Activated CD8-positive, alpha-beta memory T cell treated with anti-CD3 and anti-CD28 coated beads, Interleukin-2, amount 50 U/mL, for 48 hours (primary cell): Measurements from ENCODE around the gene BAIAP2.
A peak's percentile ranks its signal among the peaks of the same experiment; 100 is the strongest.
"Not testable (repeated sequence)": the region's sequence is repeated elsewhere in the genome, so short reads cannot be mapped to it uniquely, and the experiment has no call there.

Source experiments
- DNase-seq: peaks from one replicate; pipeline ENCODE4 v3.0.0-alpha.2; 2020

BAIAP2 gene

DNA sequence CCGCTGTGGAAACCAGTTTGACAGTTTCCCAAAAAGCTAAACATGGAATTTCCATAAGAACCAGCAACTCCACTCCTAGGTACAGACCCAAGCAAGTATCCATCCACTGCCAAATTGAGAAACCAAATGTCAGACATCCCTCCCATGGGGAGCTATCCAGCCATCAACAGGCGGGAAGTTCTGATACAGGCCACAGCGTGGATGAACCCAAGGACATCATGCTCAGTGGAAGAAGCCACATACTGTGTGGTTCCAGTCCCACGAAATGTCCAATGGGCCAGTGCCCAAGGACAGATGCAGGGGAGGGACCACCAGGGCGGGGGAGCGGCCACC is 12.6 kb upstream of the BAIAP2 start:
- no peak for DNase-seq

DNA sequence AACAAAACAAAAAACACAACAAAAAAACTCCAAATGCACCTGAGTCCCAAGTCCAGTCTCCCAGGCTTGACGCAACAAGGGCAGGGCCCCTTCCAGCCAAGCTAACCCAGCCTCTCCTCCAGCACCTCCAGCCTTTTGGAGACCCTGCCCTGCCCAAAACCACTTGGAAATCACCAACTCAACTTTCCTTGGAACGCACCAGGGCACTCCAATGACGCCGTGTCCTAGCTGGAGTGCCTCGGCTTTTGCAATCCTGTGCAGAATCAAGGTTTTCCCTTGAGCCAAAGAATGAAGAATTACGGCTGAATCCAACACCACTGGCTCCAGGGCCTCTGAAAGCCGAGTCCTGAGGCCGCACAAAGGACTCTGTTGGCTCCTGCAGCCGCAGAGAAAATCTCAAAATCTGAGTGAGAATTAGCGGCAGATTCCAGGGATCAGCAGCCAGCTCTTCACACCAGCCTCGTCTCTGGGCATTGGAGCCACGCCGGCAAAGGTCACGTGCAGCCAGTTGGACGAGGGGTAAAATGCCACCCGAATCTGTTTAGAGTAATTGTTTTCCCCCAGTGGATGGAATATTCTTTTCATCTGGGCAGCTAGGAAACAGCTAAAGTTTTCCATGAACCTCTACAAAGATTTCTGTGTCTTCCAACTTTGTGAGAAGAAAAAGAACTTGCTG is 9.7 kb upstream of the BAIAP2 start:
- no peak for DNase-seq

DNA sequence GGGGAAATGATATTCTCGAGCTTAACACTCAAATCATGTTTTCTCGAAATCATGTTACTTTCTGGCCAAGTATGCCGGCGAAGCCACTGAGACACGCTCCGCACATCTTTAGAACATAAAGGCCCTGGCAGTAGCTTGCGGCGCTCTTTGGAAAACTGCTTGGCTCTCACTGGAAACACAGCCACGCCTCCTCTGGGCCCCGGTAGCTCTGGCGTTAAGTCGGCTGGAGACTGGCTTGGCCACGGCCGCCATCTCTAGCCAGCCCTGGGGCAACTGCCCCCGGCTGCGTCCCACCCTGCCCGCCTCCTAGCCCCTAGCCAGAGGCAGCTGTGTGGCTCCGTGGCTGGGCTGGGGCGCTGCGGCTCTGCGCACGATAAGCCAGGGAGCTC is 9.2 kb upstream of the BAIAP2 start:
- no peak for DNase-seq

DNA sequence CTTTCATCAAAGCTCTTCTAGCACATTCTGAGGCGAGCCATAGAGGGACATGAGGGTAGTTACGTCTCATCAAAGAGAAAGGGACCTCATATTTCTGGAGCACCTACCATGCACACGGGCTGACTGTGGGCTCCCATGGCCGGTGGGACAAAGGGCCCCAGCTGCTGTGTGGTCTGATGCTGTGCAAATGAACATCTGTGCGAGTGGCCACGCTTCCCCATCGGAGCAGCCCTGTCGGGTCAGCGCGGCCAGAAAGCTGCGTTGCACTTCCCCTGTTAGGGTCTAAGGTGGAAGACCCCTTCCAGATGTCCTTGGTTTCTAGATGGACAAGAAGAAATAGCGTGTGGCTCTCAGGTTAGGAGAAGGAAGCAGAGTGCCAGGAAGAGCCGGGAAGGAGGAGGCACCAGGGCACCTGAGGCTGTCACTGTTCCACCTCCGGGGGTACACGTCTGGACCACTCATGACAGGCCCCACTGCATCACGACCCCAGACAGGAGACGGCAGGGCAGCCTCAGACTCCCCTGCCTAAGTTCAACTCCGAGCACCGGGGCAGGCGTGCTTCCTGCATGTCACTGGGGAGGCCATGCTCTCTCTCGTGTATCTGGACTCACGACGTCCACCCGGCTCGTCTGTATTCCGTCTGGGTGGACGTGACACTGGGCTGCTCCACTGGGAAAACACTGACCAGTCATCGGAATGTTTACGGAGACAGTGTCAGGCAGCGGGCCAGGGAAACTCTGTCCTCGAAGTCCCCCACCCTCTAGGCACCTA is 8.5 kb upstream of the BAIAP2 start:
- no peak for DNase-seq

DNA sequence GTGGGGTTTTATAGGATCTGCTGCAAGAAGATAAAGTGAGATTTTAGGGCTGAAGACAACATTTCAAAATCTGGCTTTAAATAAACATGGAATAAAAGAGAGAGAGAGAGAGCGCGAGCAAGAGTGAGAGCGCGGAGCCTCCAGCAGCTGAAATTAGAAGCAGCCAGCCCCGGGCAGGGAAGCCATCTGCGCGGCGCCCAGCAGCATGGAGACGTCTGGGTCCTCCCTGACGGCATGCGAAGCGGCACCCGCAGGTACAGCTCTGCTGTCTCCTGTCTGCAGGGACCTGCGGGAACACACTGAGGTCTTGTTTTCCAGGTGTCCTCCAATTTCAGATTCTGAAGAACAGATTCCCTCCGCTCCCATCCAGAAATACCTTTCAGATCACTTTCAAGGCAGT is 7.9 kb upstream of the BAIAP2 start:
- no peak for DNase-seq

DNA sequence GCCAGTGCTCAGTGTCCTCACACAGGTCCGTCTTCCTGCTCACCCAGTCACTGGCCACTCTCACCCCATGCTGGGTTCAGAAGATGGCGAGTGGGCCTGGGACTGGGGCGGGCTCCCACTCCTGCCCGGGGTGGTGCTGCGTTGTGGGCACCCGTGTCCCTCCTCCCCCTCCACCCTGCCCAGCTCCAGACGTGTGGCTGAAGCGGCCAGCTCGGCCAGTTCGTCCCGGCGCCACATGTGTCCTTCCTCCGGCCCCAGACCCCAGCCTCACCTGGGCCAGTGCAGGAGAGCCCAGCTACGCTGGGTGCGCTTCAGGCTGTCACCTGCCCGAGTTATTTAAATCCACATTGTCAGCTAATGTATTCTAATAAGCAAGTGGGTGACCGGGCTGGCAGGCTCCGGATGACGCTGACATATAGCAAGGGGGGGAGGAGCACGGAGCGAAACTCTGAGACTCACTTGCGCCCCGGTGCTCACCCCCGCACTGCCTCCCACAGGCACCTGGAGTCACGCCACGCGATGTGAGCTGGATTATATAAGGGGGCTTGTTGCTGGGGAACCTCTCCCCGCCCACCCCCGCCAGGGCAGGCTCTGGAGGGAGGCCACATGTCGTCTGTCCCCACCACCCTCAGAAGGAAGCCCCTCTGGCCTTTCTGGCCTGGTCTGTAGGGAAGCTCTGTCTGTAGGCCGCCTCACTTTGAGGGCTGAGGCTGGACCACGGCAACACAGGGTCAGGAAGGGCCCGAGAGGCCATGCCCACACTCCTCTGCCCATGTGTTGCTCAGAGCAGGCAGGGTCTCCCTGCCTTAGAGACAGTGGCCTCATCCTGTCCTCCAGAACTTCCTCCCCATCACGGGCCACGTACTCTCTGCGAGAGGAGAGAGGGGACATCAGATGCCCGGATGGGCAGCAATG is 7.1 kb upstream of the BAIAP2 start:
- no peak for DNase-seq

DNA sequence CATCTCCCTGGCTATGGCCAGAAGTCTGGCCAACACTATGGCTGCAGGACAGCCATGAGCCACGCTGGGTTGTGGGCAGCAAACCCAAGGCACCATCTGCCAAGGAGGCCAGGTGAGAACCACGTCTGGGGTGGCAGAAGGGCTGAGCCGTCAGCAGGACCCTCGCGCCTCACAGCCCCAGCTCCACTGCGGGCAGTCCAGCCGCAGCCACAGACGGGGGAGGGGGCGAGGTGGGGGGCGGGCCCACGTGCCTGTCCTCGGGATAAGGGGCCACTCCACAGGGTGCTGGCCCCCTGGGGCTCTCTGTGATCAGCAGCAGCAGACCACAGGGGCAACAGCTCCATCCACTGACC is 6.5 kb upstream of the BAIAP2 start:
- no peak for DNase-seq

DNA sequence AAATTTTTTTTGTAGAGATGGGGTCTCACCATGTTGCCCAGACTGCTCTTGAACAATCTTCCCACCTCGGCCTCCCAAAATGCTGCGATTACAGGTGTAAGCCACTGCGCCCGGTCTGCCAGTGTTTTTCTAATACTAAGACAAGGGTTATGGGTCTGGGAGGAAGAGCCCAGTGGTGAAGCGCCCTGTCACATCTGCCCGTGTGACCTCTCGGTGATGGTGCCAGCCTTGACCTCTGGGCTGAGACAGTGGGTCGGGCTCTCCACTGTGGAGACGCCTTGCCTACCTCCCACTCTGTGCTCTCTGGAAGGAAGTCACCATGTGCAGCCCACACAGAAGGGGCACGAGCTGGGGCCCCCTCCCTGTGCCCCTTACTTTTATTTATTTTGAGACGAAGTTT is 5.1 kb upstream of the BAIAP2 start:
- DNase-seq, result no peak

DNA sequence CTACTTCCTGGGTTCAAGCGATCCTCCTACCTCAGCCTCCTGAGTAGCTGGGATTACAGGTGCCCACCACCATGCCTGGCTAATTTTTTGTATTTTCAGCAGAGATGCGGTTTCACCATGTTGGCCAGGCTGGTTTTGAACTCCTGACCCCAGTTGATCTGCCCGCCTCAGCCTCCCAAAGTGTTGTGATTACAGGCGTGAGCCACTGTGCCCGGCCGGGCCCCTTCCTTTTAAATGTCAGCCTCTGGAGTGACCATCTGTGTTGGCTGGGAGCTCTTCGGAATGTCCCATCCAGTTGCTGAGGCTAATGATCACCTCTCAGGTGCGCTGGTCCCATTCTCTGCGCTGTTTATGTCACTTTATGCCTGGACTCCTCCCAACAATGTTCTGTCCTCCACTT is 4.6 kb upstream of the BAIAP2 start:
- DNase-seq, result not testable (repeated sequence)

DNA sequence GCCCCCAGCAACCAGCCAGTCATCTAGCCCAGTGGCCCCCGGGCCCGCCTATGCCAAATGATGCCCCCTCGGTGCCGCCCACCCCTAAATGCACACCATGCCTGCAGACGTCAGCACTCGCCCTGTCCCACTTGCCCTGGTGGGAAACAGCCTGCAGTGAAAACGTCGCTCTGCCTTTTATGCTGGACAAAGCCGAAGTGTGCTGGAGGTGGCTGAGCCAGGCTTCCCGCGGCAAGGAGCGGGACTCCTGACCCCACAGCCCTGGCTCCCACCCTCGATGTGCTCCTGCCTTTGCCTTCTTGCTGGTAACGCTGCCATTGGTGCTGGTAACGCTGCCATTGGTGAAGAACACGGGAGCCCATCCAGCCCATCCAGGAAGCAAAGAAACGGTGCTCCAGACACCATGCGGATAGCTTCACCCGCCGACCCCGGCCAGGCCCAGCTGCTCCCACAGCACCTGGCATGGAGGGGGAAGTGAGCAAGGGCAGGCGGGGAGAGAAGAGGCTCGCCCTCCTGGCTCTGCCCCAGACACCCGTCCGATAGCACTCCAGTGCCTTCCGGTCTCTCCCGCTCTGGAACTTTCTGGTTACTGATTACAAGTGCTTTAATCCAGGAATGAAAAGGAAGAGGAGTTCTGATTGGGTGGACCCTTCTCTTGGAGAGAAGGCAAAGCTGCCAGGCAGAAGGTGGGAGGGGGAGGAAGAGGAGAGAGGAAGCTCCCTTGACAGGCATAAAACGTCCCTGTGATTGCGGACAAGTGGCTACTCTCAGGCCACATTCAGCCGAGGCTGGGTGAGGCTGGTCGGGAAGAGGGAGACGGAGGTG is 4.0 kb upstream of the BAIAP2 start:
- no peak for DNase-seq

DNA sequence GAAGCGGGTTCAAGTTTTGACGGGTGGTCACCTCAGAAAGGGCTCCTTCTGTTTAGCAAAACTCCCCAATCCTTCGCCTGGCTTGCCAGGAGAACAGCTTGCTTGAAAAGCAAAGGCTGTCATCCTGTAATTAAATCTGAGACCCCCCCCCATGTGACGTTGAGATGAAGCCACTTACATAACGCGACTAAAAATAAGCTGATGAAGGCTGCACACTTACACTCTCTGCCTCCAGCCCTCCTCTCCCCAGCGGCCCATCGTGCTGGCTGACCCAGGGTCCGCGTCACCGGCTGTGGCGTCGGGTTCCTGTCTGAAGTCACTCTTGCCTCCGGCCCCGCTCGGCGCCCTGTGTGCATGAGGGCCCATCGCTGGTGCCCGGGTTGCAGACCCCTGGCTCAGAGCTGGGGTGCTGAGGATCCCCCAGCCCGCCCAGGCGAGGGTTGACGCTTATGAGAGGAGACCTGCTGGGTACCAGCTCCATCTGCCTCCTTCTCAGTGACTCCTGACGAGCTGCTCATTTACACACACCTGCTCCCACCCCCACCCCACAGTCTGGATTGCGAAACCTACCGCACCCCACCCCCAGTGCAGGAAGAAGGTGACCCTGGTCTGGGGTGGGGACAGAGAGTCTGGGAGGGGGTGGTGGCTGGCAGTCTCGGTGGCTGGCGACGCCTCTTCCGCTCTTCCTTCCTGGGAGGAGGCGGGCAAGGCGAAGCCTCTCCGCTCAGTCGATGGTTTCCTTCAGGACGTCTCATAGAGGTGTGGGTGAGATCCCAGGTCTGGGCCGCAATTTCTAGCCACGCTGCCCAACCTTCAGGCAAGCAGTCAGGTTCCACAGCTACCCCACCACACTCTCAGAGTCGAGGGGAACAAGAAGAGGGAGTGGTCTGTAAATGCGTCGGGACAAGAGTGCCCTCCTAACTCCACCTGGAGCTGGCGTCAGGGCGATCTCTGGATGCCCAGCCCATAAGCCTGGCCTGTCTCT is 3.1 kb upstream of the BAIAP2 start:
- DNase-seq, result no peak

DNA sequence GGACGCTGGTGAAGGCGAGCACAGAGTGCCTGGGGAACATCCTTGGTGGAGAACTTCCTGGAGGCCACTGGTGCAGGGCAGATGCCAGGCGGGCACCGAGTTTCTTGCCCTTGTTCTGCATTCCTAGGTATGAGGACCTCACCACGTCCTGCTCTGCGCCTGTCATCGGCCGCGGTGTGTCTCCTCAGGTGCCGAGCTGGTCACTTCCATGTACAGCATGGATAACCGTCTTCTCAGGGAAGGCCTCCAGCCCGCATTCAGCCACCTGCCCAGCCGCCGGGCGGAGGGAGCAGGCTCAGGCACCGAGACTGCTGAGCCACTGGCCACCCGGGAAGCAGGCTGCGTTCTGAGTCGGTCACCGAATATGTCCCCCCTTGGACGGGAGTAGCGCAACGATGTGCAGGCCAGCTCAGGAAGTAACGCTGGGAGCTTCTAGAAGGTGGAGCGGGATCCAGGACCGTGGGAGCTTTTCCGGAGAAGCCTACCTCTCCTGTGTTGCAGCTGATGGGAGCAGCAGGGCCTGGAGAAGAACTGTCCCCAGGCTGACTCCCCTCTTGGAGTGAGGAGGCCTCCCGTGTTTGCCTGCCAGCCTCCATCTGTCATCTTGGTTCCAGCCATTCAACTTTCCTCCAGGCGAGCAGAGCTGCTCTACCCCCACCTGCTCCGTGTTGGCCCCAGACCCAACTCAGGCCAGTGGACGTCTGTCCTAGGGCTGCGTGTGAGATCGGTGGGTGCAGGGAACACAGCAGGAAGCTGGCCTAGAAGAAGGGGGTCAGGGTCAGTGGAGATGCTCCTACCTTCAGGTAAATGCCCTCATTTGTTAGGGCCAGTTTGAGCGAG is 2.1 kb upstream of the BAIAP2 start:
- DNase-seq, result no peak

DNA sequence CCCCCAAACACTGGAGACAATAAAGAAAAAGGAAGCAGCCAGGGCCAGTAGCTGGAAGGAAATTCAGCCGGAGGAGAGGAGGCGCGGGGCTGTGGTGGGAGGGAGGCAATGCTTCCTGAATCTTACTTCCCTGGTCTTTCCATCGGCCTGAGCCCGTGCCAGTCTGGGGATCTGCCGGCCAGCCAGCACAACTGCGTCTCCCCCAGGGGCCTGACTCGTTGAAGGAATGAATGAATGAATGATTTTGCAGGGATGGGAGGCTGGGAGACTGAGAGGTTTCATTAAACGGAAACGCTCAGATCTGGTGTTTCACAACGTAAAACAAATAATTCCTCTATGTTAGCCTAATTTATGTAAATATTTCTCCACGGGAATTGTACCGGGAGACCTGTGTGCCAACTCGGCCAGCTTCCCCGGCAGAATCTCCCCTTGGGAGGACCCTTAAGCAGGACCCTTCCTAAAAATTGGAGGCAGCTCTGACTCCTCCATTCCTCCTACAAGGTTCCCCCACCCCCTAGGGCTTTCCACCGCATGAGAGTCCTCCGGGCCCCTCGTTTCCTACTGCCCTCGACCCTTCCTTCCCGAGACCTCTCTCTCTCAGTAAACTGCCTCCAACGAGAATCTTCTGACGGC is 1.3 kb upstream of the BAIAP2 start:
- DNase-seq, result no peak

DNA sequence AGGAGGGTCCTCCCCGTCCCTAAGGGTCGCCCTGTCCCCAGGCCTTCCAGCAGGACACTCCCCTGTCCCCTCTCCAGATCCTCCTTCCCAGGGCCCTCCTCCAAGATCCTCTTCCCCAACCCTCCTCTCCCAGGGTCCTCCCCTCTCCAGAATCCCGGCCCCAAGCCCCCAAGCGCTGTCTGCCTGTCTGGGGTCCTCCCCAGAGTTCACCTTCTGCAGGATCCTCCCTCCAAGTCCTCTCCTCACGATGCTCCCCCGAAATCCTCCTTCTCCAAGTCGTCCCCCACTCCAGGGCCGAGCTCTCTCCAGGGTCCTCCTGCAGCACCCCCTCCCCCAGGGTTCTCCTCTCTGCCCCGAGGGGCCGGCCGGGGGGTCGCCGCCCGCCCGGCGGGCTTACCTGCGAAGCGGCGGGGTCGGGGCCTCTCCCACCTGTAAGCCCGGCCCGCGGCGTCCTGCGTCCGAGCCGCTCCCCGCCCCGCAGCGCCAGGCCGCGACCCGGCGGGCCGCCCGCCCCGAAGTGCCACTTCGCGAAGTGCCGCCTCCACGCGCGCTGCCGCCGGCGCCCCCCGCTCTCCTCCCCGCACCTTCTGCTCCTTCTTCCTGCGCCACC is 678 bp upstream of the BAIAP2 start:
- no peak for DNase-seq

DNA sequence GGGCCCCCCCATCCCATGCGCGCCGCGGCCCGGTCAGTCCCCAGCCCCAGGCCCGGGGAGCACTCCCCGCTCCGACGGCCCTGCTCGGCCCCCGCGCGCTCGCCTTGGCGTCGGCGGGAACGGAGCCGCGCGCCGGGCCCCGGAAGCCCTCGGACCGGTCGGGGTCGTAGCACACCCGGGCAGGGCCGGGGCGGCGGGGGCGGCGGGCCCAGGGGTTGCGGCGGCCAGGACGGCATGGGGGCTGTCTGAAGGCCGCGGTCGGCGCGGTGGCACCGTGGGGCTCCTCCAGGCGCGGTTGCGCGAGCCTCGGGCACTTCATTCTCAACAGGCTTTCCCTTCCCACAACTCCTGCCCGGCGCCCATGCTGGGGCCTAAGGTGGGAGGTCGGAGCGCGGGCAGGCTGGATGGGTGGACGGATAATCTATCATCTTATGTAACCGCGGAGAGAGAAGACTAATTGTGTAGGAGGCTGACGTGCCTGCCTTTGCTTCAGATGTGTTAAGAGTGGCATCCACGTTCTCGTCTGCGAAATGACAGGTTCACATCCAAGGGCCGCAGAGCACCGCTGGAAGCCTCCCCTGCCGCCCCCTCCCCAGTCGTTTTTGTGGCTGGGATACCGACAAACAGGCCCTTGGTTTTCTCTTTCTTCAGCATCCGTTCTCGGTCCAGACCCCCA is 708 bp downstream of the BAIAP2 start:
- DNase-seq, result peak; percentile 63

DNA sequence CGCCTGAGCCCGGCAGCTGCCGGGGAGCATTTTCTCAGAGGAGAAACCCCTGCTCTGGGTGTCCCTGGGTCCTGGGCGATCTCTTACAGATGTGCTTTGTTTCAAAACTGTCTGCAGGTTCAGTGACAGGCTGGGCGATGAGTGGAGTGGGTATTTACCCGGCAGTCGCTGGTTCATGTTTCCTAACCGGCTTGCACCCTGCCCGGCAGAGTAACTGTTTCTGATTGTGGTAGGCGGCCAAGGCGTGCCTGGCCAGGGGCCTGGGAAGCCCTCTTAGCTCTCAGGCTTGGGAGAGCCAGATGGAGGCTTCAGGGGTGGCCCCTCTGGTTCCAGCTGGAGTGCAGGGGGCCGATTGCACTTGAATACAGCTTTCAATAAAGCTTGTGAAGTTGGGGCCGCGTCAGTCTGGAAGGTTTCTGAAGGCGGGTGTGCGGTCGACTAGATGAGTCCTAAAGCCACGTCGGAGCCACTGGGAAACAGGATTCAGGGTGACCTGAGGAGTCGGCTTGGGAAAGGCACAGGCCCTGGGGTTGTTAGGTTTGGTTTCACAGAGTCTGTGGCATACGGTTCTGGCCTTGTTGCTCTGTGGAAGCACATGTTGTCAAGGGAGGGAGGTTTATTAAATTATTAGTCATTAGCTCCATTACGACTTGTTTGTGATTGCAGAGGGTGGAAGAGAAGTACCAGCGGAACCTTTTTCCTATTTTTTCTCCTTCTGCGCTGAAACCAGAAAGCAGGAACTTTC is 1.4 kb downstream of the BAIAP2 start:
- DNase-seq, result no peak

DNA sequence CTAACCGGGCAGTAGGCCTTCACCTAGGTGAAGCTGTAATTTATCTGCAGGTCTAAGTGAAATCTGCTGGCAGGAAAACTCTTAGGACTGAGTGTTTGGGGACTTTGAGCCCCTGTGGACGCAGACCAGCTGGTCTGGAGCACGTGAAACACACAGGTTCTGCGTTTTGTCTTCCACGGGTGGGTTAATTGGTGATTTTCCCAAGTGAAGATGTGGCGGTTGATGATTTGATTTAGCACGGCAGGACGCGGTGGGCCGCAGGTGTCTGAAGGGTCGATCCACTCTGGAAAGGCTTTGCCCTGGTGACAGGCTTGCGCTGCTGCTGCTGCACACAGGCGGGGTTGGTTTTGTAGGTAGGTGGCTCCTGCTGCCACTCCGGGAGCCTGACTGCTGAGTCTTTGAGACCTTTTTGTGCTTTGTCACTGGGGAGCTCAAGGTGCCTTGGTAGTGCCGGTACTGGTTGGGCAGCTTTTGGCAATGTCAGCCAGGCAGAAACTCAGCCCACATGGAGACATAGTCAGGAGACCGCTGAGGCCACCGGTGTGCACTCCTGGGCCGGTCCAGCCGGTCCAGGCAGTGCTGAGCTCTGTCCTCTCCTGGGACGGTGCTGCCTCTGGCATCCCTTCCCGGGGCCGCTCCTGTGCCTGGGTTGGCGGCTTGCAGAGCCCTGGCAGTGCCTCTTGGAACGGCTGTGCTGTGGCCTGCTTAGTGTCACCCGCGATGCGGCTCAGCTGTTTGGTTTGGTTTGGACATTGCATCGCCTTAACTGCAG is 2.3 kb downstream of the BAIAP2 start:
- no peak for DNase-seq
